Measurements from ENCODE around the gene LYAR. TPM values are rescaled to one million over a fixed set of nuclear protein-coding genes. Genes with fewer than 3 reads are reported as not detected.

LYAR gene
- total RNA-seq, 1 donor from 2014 or later = 7.4 TPM

GRCh38 chr4:4289597-4289940 lies 385 bp downstream of the LYAR start:
- Mint-ChIP-seq H3K36me3 (ENCODE audit: unreplicated experiment) (no peaks in the 10 kb centered on the region), H3K4me3 (ENCODE audit: unreplicated experiment) (peak overlapping the region; percentile 94), H3K27me3 (ENCODE audit: unreplicated experiment) (no peaks in the 10 kb centered on the region), H3K27ac (ENCODE audit: unreplicated experiment) (no peak overlapping the region), H3K9me3 (ENCODE audit: unreplicated experiment) (peaks cover 4% of the 10 kb centered on the region), H3K4me1 (ENCODE audit: low read depth, unreplicated experiment) (peaks cover 5% of the 10 kb centered on the region)
- TF ChIP-seq, protein P1, sequence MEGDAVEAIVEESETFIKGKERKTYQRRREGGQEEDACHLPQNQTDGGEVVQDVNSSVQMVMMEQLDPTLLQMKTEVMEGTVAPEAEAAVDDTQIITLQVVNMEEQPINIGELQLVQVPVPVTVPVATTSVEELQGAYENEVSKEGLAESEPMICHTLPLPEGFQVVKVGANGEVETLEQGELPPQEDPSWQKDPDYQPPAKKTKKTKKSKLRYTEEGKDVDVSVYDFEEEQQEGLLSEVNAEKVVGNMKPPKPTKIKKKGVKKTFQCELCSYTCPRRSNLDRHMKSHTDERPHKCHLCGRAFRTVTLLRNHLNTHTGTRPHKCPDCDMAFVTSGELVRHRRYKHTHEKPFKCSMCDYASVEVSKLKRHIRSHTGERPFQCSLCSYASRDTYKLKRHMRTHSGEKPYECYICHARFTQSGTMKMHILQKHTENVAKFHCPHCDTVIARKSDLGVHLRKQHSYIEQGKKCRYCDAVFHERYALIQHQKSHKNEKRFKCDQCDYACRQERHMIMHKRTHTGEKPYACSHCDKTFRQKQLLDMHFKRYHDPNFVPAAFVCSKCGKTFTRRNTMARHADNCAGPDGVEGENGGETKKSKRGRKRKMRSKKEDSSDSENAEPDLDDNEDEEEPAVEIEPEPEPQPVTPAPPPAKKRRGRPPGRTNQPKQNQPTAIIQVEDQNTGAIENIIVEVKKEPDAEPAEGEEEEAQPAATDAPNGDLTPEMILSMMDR (IDR thresholded peaks at IDR 0.05; ENCODE audit: partially characterized antibody, unreplicated experiment) = no peak
- DNase-seq = peak; percentile 27

DNA sequence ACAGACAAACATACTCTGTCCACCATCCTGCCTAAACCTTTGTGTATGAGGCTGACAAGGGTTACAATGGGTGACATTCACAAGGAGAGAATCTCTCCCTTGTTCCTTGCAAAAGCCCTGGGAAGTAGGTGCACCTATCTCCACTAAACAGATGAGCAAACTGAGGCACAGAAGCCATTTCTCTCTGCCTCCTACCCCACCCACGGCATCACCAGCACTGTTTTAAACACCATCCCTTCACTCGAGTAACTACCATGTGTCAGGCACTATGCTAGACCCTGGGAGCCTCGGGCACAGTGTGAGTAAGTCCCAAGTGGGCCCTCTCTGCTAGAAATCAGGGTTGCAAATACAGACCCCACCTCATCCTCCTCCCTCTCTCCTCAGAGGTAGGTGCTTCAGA lies 899 bp downstream of the LYAR start:
- TF ChIP-seq, protein P1 (IDR thresholded peaks at IDR 0.05; ENCODE audit: partially characterized antibody, unreplicated experiment) = no peak
- DNase-seq = no peak
- no peak overlapping the region for H3K27ac Mint-ChIP-seq (ENCODE audit: unreplicated experiment)
- peaks cover 5% of the 10 kb centered on the region for H3K4me1 Mint-ChIP-seq (ENCODE audit: low read depth, unreplicated experiment)
- H3K27me3 Mint-ChIP-seq (ENCODE audit: unreplicated experiment) = no peaks in the 10 kb centered on the region
- peaks cover 4% of the 10 kb centered on the region for H3K9me3 Mint-ChIP-seq (ENCODE audit: unreplicated experiment)
- H3K36me3 Mint-ChIP-seq (ENCODE audit: unreplicated experiment) = no peaks in the 10 kb centered on the region
- H3K4me3 Mint-ChIP-seq (ENCODE audit: unreplicated experiment) = peak overlapping the region; percentile 94

DNA sequence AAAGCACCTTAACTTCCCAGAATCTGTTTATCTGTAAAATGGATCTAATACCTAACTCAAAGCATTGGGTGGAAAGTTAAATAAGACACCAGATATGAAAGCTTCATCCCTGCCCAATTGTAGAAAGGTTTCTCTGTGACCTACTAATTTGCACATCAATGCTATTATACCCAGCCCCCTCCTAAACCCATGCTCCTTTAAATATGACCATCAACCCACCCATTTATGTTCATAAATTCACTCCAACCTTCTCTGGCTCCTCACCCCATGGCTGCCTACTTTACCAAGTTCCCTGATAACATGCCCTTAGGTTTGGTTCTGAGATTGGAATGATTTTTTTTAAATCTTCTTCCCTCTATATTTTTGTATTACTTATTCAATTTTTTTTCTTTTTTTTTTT lies 1.9 kb downstream of the LYAR start:
- no peaks in the 10 kb centered on the region for H3K27me3 Mint-ChIP-seq (ENCODE audit: unreplicated experiment)

GRCh38 chr4:4284827-4285618 lies 4.9 kb downstream of the LYAR start:
- H3K36me3 Mint-ChIP-seq (ENCODE audit: unreplicated experiment) = no peaks in the 10 kb centered on the region
- no peaks in the 10 kb centered on the region for H3K9me3 Mint-ChIP-seq (ENCODE audit: unreplicated experiment)
- H3K27me3 Mint-ChIP-seq (ENCODE audit: unreplicated experiment) = no peaks in the 10 kb centered on the region
- no peak for DNase-seq
- H3K4me3 Mint-ChIP-seq (ENCODE audit: unreplicated experiment) = no peak overlapping the region
- H3K4me1 Mint-ChIP-seq (ENCODE audit: low read depth, unreplicated experiment) = peaks cover 3% of the 10 kb centered on the region
- H3K27ac Mint-ChIP-seq (ENCODE audit: unreplicated experiment) = no peak overlapping the region
- TF ChIP-seq, protein P1 (IDR thresholded peaks at IDR 0.05; ENCODE audit: partially characterized antibody, unreplicated experiment) = no peak

More for the DNA sequence above, 1.9 kb downstream of the LYAR start:
- Mint-ChIP-seq H3K4me1 (ENCODE audit: low read depth, unreplicated experiment) (peaks cover 5% of the 10 kb centered on the region), H3K4me3 (ENCODE audit: unreplicated experiment) (no peak overlapping the region), H3K9me3 (ENCODE audit: unreplicated experiment) (peaks cover 4% of the 10 kb centered on the region), H3K36me3 (ENCODE audit: unreplicated experiment) (no peaks in the 10 kb centered on the region), H3K27ac (ENCODE audit: unreplicated experiment) (no peak overlapping the region)
- no peak for DNase-seq
- TF ChIP-seq, protein P1 (IDR thresholded peaks at IDR 0.05; ENCODE audit: partially characterized antibody, unreplicated experiment) = no peak

DNA sequence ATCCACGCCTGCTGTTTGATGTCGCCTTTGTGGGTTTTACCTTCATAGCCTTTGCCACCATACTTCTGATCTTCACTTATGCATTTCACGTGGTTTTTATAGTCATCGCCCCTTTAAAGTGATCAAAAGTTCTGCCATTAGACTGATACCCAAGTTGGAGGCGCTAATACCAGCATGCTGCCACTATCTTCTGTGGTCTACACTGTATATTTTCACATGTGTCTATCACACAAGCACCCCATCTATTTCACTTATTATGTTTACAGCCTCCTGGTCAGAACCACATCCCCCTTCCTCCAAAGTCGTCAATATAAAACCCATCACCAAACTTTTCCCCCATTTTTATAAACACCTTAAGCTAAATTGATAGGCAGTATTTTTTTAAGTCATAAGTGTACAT lies 8.2 kb downstream of the LYAR start:
- Mint-ChIP-seq H3K9me3 (ENCODE audit: unreplicated experiment) (no peaks in the 10 kb centered on the region), H3K27me3 (ENCODE audit: unreplicated experiment) (no peaks in the 10 kb centered on the region), H3K27ac (ENCODE audit: unreplicated experiment) (no peak overlapping the region), H3K4me1 (ENCODE audit: low read depth, unreplicated experiment) (no peaks in the 10 kb centered on the region), H3K36me3 (ENCODE audit: unreplicated experiment) (no peaks in the 10 kb centered on the region), H3K4me3 (ENCODE audit: unreplicated experiment) (no peak overlapping the region)
- TF ChIP-seq, protein P1 (IDR thresholded peaks at IDR 0.05; ENCODE audit: partially characterized antibody, unreplicated experiment) = no peak
- no peak for DNase-seq

All from glutamatergic neuron (in vitro differentiated cells).